HG02642 (cell line): ENCODE measurements around the gene CCDC14.
"Not testable (repeated sequence)": the region's sequence is repeated elsewhere in the genome, so short reads cannot be mapped to it uniquely, and the experiment has no call there.

ENCODE experiments used
- ATAC-seq: cut with Tn5 transposase; IDR thresholded peaks from one replicate; pipeline ENCODE4 v1.9.1; 2021; ENCODE audit warnings: mild to moderate bottlenecking; ENCODE audit not compliant: unreplicated experiment, poor library complexity

The CCDC14 gene

GRCh38 chr3:123966799-123967198 is 5.8 kb upstream of the CCDC14 start:
- ATAC-seq: not testable (repeated sequence)

- not testable (repeated sequence) for ATAC-seq
Observed at GRCh38 chr3:123964793-123965192, 3.8 kb upstream of the CCDC14 start.

- ATAC-seq: no peak
Observed at GRCh38 chr3:123961508-123961856, 453 bp upstream of the CCDC14 start.

- ATAC-seq: peak; percentile 91
Observed at GRCh38 chr3:123953735-123954134, 7.3 kb downstream of the CCDC14 start.

- ATAC-seq: peak; percentile 38
Observed at GRCh38 chr3:123952844-123953520, 8.0 kb downstream of the CCDC14 start.

GRCh38 chr3:123951522-123952447 is 9.2 kb downstream of the CCDC14 start:
- ATAC-seq: no peak

- no peak for ATAC-seq
Observed at GRCh38 chr3:123949641-123950040, 11.4 kb downstream of the CCDC14 start.

- no peak for ATAC-seq
Observed at GRCh38 chr3:123948449-123948848, 12.6 kb downstream of the CCDC14 start.

GRCh38 chr3:123947482-123947881 is 13.5 kb downstream of the CCDC14 start:
- no peak for ATAC-seq

GRCh38 chr3:123941542-123941941 is 19.5 kb downstream of the CCDC14 start:
- no peak for ATAC-seq

- ATAC-seq: no peak
Observed at GRCh38 chr3:123941121-123941520, 19.9 kb downstream of the CCDC14 start.

GRCh38 chr3:123939706-123940105 is 21.3 kb downstream of the CCDC14 start:
- ATAC-seq: no peak

- no peak for ATAC-seq
Observed at GRCh38 chr3:123936400-123936799, 24.6 kb downstream of the CCDC14 start.

- no peak for ATAC-seq
Observed at GRCh38 chr3:123935830-123936229, 25.2 kb downstream of the CCDC14 start.

- no peak for ATAC-seq
Observed at GRCh38 chr3:123934250-123934649, 26.8 kb downstream of the CCDC14 start.

- no peak for ATAC-seq
Observed at GRCh38 chr3:123930445-123930844, 30.6 kb downstream of the CCDC14 start.

- no peak for ATAC-seq
Observed at GRCh38 chr3:123929325-123929724, 31.7 kb downstream of the CCDC14 start.

GRCh38 chr3:123926396-123926795 is 34.6 kb downstream of the CCDC14 start:
- no peak for ATAC-seq

- ATAC-seq: no peak
Observed at GRCh38 chr3:123920868-123921267, 40.2 kb downstream of the CCDC14 start.

GRCh38 chr3:123920383-123920782 is 40.6 kb downstream of the CCDC14 start:
- no peak for ATAC-seq

- ATAC-seq: no peak
Observed at GRCh38 chr3:123919353-123919752, 41.7 kb downstream of the CCDC14 start.

- no peak for ATAC-seq
Observed at GRCh38 chr3:123914829-123915228, 46.2 kb downstream of the CCDC14 start.
